Measurements from ENCODE around the gene CNKSR3. TPM values are rescaled to one million over a fixed set of nuclear protein-coding genes. Genes with fewer than 3 reads are reported as not detected.

The CNKSR3 gene
- total RNA-seq, 1 donor from 2014 or later, result 2.0 TPM

DNA sequence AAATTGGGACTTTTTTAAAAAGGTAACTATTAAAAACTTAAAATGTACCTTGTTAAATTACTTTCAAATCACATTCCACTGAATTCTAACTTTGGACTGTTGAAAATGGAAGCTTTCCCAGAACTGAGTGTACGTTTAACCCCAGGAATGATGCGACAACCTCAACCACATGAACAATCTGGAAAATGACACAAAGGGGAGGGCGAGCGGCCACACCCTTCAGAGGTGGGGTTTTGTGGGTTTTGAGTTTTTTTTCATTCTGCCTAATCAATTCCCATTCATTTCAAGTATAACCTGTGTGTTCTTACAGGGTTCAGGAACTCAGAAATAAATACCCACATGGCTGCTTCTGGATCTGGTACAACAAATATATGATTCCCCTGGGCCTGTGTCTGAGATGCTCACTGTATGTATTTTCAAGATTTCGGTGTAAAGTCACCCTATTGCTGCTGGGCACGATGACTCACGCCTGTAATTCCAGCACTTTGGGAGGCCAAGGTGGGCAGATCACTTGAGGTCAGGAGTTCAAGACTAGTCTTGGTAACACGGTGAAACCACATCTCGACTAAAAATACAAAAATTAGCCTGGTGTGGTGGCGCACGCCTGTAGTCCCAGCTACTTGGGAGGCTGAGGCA lies 21.6 kb downstream of the CNKSR3 start:
- no peaks in the 10 kb centered on the region for H3K9me3 Mint-ChIP-seq (ENCODE audit: unreplicated experiment)
- TF ChIP-seq, protein P1, sequence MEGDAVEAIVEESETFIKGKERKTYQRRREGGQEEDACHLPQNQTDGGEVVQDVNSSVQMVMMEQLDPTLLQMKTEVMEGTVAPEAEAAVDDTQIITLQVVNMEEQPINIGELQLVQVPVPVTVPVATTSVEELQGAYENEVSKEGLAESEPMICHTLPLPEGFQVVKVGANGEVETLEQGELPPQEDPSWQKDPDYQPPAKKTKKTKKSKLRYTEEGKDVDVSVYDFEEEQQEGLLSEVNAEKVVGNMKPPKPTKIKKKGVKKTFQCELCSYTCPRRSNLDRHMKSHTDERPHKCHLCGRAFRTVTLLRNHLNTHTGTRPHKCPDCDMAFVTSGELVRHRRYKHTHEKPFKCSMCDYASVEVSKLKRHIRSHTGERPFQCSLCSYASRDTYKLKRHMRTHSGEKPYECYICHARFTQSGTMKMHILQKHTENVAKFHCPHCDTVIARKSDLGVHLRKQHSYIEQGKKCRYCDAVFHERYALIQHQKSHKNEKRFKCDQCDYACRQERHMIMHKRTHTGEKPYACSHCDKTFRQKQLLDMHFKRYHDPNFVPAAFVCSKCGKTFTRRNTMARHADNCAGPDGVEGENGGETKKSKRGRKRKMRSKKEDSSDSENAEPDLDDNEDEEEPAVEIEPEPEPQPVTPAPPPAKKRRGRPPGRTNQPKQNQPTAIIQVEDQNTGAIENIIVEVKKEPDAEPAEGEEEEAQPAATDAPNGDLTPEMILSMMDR (IDR thresholded peaks at IDR 0.05; ENCODE audit: partially characterized antibody, unreplicated experiment), result no peak
- H3K27me3 Mint-ChIP-seq (ENCODE audit: unreplicated experiment), result peaks cover 3% of the 10 kb centered on the region
- no peak overlapping the region for H3K27ac Mint-ChIP-seq (ENCODE audit: unreplicated experiment)
- H3K4me1 Mint-ChIP-seq (ENCODE audit: low read depth, unreplicated experiment), result no peaks in the 10 kb centered on the region
- DNase-seq, result no peak
- H3K4me3 Mint-ChIP-seq (ENCODE audit: unreplicated experiment), result no peak overlapping the region
- H3K36me3 Mint-ChIP-seq (ENCODE audit: unreplicated experiment), result no peaks in the 10 kb centered on the region

DNA sequence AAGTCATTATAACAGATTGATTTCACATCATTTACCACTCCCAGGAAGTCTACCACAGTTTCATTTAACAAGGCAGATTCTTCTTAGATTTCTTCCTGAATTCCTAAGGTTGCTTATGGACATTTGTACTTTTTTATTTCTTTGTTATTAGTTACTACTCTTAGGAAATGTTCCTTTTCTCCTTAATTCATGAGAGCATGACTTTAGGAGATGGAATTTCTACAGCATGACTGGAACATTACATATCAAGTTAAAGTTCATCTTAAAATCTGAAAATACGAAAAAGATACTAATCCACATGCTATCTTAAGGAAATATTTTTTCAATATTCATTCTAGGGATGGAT lies 22.3 kb downstream of the CNKSR3 start:
- no peaks in the 10 kb centered on the region for H3K36me3 Mint-ChIP-seq (ENCODE audit: unreplicated experiment)
- H3K4me3 Mint-ChIP-seq (ENCODE audit: unreplicated experiment), result no peak overlapping the region
- peaks cover 5% of the 10 kb centered on the region for H3K27me3 Mint-ChIP-seq (ENCODE audit: unreplicated experiment)
- no peak overlapping the region for H3K27ac Mint-ChIP-seq (ENCODE audit: unreplicated experiment)
- DNase-seq, result no peak
- H3K9me3 Mint-ChIP-seq (ENCODE audit: unreplicated experiment), result no peaks in the 10 kb centered on the region
- no peaks in the 10 kb centered on the region for H3K4me1 Mint-ChIP-seq (ENCODE audit: low read depth, unreplicated experiment)
- TF ChIP-seq, protein P1 (IDR thresholded peaks at IDR 0.05; ENCODE audit: partially characterized antibody, unreplicated experiment), result no peak

DNA sequence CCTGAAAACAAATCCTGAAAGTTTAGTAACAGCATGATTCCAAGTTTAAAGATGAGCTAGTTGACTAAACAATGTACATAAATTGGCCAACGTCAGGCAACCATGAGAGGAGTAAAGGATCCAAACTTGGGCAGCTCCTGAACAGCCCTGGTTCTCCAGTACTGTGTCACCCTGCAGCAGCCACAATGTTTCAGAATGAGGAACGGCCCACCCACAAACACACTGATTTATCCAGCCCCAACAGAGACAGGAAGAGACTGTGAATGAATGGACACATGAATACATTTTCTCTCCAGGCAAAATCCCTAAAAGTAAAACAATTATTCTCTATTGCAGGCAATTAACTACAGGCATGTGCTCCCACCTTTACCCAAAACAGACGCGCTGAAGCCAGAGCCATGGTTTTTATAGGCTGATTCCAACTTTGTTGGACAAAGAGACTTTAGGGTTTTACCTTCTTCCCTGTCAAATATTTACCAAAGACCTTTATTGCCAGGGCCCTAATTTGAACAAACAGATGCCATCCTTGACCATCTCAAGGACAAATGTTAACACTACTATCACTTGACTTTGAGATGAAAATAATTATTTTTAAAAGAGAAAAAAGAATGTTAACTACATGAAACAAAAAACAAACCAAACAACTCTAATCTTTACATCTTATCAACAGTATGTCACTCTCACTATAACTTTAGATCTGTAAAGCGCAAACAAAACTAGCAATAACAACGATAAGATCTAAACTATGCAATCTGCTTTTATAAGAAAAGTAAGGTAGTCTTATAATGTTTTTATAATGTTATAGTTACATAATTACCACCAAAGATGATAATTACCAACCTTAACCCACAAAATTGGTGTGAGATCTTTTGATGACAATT lies 22.9 kb downstream of the CNKSR3 start:
- TF ChIP-seq, protein P1 (IDR thresholded peaks at IDR 0.05; ENCODE audit: partially characterized antibody, unreplicated experiment), result no peak
- Mint-ChIP-seq H3K9me3 (ENCODE audit: unreplicated experiment) (no peaks in the 10 kb centered on the region), H3K27me3 (ENCODE audit: unreplicated experiment) (peaks cover 6% of the 10 kb centered on the region), H3K36me3 (ENCODE audit: unreplicated experiment) (no peaks in the 10 kb centered on the region), H3K4me3 (ENCODE audit: unreplicated experiment) (no peak overlapping the region), H3K27ac (ENCODE audit: unreplicated experiment) (no peak overlapping the region), H3K4me1 (ENCODE audit: low read depth, unreplicated experiment) (no peaks in the 10 kb centered on the region)
- no peak for DNase-seq

DNA sequence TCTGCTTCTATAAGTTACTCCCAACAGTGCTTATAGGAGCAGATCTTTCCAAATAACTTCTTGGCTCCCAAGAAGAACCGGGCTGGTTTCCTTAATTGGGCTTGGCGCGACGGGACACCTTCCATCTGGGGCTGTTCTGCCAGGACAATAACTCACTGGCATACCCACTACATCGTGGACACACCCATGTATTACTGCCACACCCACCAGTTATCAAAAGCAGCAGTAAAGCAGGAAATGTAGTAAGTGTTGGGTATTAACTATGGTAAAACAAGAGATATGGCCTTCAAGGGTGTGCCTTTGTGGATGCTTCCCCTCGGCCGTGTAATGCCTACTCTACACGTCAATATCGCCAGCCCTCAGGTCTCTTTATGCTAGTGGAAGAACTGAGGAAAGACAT lies 24.7 kb downstream of the CNKSR3 start:
- no peak for DNase-seq
- no peak overlapping the region for H3K4me3 Mint-ChIP-seq (ENCODE audit: unreplicated experiment)
- no peak overlapping the region for H3K27ac Mint-ChIP-seq (ENCODE audit: unreplicated experiment)
- H3K36me3 Mint-ChIP-seq (ENCODE audit: unreplicated experiment), result no peaks in the 10 kb centered on the region
- H3K4me1 Mint-ChIP-seq (ENCODE audit: low read depth, unreplicated experiment), result peaks cover 4% of the 10 kb centered on the region
- peaks cover 6% of the 10 kb centered on the region for H3K27me3 Mint-ChIP-seq (ENCODE audit: unreplicated experiment)
- TF ChIP-seq, protein P1 (IDR thresholded peaks at IDR 0.05; ENCODE audit: partially characterized antibody, unreplicated experiment), result no peak
- no peaks in the 10 kb centered on the region for H3K9me3 Mint-ChIP-seq (ENCODE audit: unreplicated experiment)

DNA sequence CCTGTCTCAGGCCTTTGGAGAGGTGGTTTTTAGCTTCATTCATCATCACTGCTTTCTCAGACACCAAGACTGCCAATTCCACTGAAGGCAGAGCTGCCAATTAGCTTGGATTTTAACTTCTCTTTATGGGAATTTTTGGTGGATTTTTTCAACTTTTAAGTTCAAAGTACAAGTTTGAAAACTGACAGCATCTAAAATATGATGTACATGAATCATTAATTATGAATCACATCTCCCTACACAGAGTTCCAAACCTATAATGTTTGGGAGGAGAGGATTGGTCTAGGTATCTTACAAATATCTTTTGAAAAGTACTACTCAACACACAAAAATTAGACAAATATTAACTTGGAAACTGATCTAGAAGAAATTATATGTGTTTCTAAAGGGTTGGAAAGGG lies 25.5 kb downstream of the CNKSR3 start:
- Mint-ChIP-seq H3K27me3 (ENCODE audit: unreplicated experiment) (peaks cover 6% of the 10 kb centered on the region), H3K36me3 (ENCODE audit: unreplicated experiment) (no peaks in the 10 kb centered on the region), H3K4me3 (ENCODE audit: unreplicated experiment) (no peak overlapping the region), H3K9me3 (ENCODE audit: unreplicated experiment) (no peaks in the 10 kb centered on the region), H3K27ac (ENCODE audit: unreplicated experiment) (no peak overlapping the region), H3K4me1 (ENCODE audit: low read depth, unreplicated experiment) (peaks cover 6% of the 10 kb centered on the region)
- TF ChIP-seq, protein P1 (IDR thresholded peaks at IDR 0.05; ENCODE audit: partially characterized antibody, unreplicated experiment), result no peak
- DNase-seq, result no peak

All from glutamatergic neuron (in vitro differentiated cells).